ENCODE measurements around the gene OR6B1. TPM values are rescaled to one million over a fixed set of nuclear protein-coding genes. Genes with fewer than 3 reads are reported as not detected.
A peak's percentile ranks its signal among the peaks of the same experiment; 100 is the strongest.

The OR6B1 gene
- total and polyA plus RNA-seq, 2 donors (not counting 3 experiments of a cell fraction or from before 2014, with no cell fraction given) = not detected

DNA sequence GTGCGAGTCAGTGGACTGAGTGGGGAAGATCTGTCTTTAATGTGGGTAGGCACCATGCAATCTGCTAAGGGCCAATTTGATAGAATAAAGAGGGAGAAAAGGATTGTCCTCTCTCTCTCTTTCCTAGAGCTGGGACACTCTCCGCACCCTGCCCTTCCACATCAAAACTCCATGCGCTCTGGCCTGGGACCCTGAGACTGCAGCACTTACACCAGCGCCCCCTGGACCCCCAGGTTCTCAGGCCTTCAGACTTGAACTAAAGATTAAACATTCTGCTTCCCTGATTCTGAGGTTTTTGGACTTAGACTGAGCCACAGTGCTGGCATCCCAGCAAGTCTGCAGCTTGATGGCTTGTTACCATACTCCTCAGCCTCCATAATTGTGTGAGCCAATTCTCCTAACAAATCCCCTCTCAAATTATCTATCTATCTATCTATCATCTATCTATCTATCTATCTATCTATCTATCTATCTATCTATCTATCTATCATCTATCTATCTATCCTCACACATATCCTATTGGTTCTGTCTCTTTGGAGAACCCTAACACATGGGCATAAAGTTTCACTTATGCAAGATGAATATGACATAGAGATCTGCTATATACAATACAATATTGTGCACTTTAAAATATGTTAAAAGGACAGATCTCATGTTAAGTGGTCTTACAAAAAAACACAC is 26.2 kb downstream of the OR6B1 start:
- Histone ChIP-seq H3K9me3 (replicated peaks; ENCODE audit: control insufficient read depth, insufficient read depth, low read length) (no peaks in the 10 kb centered on the region), H4K20me1 (replicated peaks; ENCODE audit: control insufficient read depth, extremely low read depth, insufficient read depth, low read length) (no peaks in the 10 kb centered on the region), H3K27ac (ENCODE audit: insufficient read depth, low read depth, low read length) (no peak overlapping the region), H3K79me2 (ENCODE audit: control insufficient read depth, insufficient read depth, low read length) (no peaks in the 10 kb centered on the region), H3K4me1 (ENCODE audit: control insufficient read depth, extremely low read depth, insufficient read depth, low read length) (no peaks in the 10 kb centered on the region), H3K36me3 (ENCODE audit: control insufficient read depth in 2 of 2, extremely low read depth in 1 of 2, insufficient read depth in 2 of 2, low read length in 2 of 2) (no peaks in the 10 kb centered on the region), H3K27me3 (ENCODE audit: control insufficient read depth in 2 of 2, insufficient read depth in 2 of 2, low read length in 2 of 2) (no peaks in the 10 kb centered on the region), H2AFZ (ENCODE audit: low read depth, low read length) (no peak overlapping the region), H3K9me1 (replicated peaks; ENCODE audit: control insufficient read depth, extremely low read depth, insufficient read depth, low read length) (no peaks in the 10 kb centered on the region), H3K9ac (replicated peaks; ENCODE audit: extremely low read depth, insufficient read depth, low read length) (no peak overlapping the region), H3K4me2 (ENCODE audit: insufficient read depth, low read length) (no peak overlapping the region), H3K4me3 (replicated peaks in 1 of 3; ENCODE audit: insufficient read depth in 1 of 3, low read depth in 1 of 3, low read length in 3 of 3) (no peak overlapping the region)
- intact Hi-C loops (cut with micrococcal nuclease) = loop anchor here (5.0 kb wide), 1 partner anchor 101 kb away; no protein-coding TSS in a partner anchor
- FAIRE-seq (no peak), DNase-seq (ENCODE audit: low read depth, low spot score) (no peak)
- dilution Hi-C loops (cut with MboI; ENCODE audit: extremely low pct_ligation_motif_present, low sequenced_read_pairs) = no loop called here
- TF ChIP-seq EZH2 (IDR thresholded peaks at IDR 0.05; ENCODE audit: borderline replicate concordance, low read depth, low read length, severe bottlenecking) = no peak
- CTCF ChIA-PET = interaction anchor here (0.7 to 4.6 kb wide), 6 partner anchors 52 to 289 kb away, joined by 3 to 39 read pairs (median 3); partner anchors contain the start of gene TCAF1
- POLR2A ChIA-PET = no interaction called here
- BruUV-seq (replicated peaks) = no TSS peak

DNA sequence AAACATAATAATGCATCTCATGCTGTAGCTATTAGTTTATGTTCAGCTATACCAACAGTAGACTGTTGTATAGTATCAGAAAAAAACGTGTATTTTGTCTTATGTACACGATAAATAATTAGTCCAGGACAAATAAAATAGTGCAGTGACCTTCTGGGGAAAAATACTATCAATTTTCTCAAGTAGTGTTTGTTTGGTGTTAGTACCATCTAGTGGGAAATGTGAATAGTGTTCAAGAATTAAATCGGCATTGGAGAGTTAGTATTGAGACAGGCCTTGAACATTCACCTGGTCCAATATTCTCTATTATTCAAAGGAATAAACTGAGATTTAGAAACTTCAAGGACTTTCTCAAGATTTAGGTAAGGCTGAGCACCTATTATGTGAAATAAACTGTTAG is 26.9 kb downstream of the OR6B1 start:
- FAIRE-seq = no peak
- H3K4me3 ChIP-seq (replicated peaks in 1 of 3; ENCODE audit: insufficient read depth in 1 of 3, low read depth in 1 of 3, low read length in 3 of 3) = no peak overlapping the region
- no peak overlapping the region for H3K9ac ChIP-seq (replicated peaks; ENCODE audit: extremely low read depth, insufficient read depth, low read length)
- TF ChIP-seq CTCF (IDR thresholded peaks at IDR 0.05; ENCODE audit: extremely low read depth in 1 of 2, insufficient read depth in 1 of 2, low read depth in 1 of 2, low read length in 2 of 2) = peak; percentile 12 to 30
- TF ChIP-seq GATA2 (IDR thresholded peaks at IDR 0.05; ENCODE audit: insufficient read depth, insufficient read length, low read depth, low read length) = no peak
- no peaks in the 10 kb centered on the region for H3K79me2 ChIP-seq (ENCODE audit: control insufficient read depth, insufficient read depth, low read length)
- H3K27me3 ChIP-seq (ENCODE audit: control insufficient read depth in 2 of 2, insufficient read depth in 2 of 2, low read length in 2 of 2) = no peaks in the 10 kb centered on the region
- no peak overlapping the region for H3K27ac ChIP-seq (ENCODE audit: insufficient read depth, low read depth, low read length)
- H4K20me1 ChIP-seq (replicated peaks; ENCODE audit: control insufficient read depth, extremely low read depth, insufficient read depth, low read length) = no peaks in the 10 kb centered on the region
- H3K9me1 ChIP-seq (replicated peaks; ENCODE audit: control insufficient read depth, extremely low read depth, insufficient read depth, low read length) = no peaks in the 10 kb centered on the region
- no peaks in the 10 kb centered on the region for H3K9me3 ChIP-seq (replicated peaks; ENCODE audit: control insufficient read depth, insufficient read depth, low read length)
- H3K36me3 ChIP-seq (ENCODE audit: control insufficient read depth in 2 of 2, extremely low read depth in 1 of 2, insufficient read depth in 2 of 2, low read length in 2 of 2) = no peaks in the 10 kb centered on the region
- ChIA-PET POLR2A (no interaction called here), CTCF (interaction anchor here (0.7 to 4.6 kb wide), 10 partner anchors 9 to 812 kb away, joined by 3 to 39 read pairs (median 3); partner anchors contain the start of gene TCAF1)
- no peak overlapping the region for H2AFZ ChIP-seq (ENCODE audit: low read depth, low read length)
- BruUV-seq (replicated peaks) = no TSS peak
- H3K4me1 ChIP-seq (ENCODE audit: control insufficient read depth, extremely low read depth, insufficient read depth, low read length) = no peaks in the 10 kb centered on the region
- DNase-seq (ENCODE audit: low read depth, low spot score) = peak; percentile 37
- H3K4me2 ChIP-seq (ENCODE audit: insufficient read depth, low read length) = no peak overlapping the region
- dilution Hi-C loops (cut with MboI; ENCODE audit: extremely low pct_ligation_motif_present, low sequenced_read_pairs) (no loop called here), intact Hi-C loops (cut with micrococcal nuclease) (loop anchor here (5.0 kb wide), 1 partner anchor 100 kb away; no protein-coding TSS in a partner anchor)
